ENCODE results near the gene TP53BP2.

TP53BP2 gene

DNA sequence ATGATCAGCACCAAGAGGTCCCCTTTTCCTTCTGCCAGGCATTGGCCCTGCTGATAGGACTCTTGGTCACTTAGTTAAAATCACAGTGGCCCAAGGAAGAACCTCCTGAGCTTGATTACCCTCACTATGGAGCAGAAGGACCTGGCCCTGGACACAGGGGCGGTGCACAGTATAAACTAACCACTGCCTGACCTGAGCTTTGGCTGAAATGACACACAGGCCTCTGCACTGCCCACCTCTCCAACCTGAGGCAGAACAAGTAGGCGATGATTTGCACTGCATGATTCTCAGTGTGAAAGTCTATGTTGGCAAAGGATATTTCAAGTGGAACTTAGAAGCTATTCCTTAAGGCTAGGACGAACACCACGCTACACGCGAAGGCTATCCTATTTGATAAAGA is 84.9 kb downstream of the TP53BP2 start:
- in situ Hi-C loops (cut with HindIII; ENCODE audit: low sequenced_read_pairs) = no loop called here
- DNase-seq (ENCODE audit: low read depth) = no peak
- TF ChIP-seq, protein P1, sequence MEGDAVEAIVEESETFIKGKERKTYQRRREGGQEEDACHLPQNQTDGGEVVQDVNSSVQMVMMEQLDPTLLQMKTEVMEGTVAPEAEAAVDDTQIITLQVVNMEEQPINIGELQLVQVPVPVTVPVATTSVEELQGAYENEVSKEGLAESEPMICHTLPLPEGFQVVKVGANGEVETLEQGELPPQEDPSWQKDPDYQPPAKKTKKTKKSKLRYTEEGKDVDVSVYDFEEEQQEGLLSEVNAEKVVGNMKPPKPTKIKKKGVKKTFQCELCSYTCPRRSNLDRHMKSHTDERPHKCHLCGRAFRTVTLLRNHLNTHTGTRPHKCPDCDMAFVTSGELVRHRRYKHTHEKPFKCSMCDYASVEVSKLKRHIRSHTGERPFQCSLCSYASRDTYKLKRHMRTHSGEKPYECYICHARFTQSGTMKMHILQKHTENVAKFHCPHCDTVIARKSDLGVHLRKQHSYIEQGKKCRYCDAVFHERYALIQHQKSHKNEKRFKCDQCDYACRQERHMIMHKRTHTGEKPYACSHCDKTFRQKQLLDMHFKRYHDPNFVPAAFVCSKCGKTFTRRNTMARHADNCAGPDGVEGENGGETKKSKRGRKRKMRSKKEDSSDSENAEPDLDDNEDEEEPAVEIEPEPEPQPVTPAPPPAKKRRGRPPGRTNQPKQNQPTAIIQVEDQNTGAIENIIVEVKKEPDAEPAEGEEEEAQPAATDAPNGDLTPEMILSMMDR (IDR thresholded peaks at IDR 0.05; ENCODE audit: low read depth, low read length, missing control alignments) = no peak
- no peak overlapping the region for H3K4me3 ChIP-seq (ENCODE audit: low read depth, low read length)

DNA sequence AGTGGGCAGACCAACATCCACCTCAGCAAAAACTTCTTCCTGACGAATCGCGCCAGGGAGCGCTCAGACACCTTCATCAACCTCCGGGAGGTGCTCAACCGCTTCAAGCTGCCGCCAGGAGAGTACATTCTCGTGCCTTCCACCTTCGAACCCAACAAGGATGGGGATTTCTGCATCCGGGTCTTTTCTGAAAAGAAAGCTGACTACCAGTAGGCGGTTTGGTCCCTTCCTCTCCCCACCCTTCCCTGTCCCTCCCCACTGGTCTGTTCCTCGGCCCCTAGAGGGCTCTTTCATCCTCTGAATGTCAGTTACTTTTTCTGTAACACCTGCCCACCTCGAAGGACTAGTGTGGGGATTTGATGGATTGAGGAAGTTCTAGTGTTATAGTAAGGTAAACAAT is 86.5 kb downstream of the TP53BP2 start:
- DNase-seq (ENCODE audit: low read depth) = no peak
- H3K4me3 ChIP-seq (ENCODE audit: low read depth, low read length) = no peak overlapping the region
- in situ Hi-C loops (cut with HindIII; ENCODE audit: low sequenced_read_pairs) = no loop called here
- TF ChIP-seq, protein P1 (IDR thresholded peaks at IDR 0.05; ENCODE audit: low read depth, low read length, missing control alignments) = no peak

DNA sequence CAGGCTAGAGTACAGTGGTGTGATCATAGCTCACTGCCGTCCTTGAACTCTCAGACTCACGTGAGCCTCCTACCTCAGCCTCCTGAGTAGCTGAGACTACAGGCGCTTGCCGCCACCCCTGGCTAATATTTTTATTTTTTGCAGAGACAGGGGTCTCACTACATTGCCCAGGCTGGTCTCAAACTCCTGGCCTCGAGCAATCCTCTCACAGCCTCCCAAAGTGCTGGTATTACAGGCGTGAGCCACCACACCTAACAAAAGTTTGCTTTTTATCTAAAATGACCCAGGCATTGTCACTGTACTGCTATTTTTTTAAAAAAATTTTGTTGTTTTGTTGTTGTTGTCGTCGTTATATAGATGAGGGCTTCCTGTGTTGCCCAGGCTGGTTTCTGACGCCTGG is 87.0 kb downstream of the TP53BP2 start:
- no peak for DNase-seq (ENCODE audit: low read depth)
- no peak overlapping the region for H3K4me3 ChIP-seq (ENCODE audit: low read depth, low read length)
- TF ChIP-seq, protein P1 (IDR thresholded peaks at IDR 0.05; ENCODE audit: low read depth, low read length, missing control alignments) = no peak
- in situ Hi-C loops (cut with HindIII; ENCODE audit: low sequenced_read_pairs) = no loop called here

DNA sequence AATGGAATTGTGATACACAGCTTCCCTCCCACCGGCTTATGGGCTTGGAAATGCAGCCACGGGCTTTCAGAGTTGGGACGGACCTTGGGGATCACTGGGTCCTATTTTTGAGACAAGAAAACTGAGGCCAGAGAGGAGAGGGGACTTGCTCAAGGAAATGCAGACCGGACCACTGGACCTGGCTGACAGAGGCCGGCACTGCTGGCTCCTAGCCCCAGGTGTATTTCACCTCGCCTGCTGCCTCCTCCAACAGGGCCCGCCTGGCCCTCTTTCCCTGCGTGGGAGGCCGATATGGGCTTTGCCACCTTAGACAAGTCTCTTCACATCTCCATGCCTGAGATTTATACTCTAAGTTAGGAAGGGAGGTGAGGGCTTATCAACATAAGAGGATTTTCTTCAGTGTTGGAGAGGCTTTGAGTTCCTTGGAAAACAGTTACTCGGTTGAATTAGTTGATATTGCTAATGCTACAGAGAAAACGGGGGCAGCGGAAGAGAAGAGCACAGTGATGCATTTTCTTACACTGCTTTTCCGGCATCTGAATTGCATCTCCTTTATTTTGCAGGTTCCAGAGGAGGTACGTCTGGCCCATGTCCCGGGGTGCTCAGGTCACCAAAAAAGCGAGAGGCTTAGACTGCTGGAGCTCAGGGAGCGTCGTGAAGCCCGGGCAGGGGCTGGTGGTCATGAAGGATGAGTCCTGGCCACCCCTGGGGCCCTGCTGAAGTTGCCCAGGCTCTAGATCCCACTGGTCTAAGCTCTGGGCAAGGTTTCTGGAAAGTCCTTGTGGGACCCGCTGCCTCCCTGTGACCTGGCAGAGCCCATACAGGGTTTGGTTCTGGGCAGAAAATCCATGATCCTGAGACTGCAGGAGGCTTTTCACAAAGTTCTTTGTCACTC is 88.7 kb downstream of the TP53BP2 start:
- TF ChIP-seq, protein P1 (IDR thresholded peaks at IDR 0.05; ENCODE audit: low read depth, low read length, missing control alignments) = no peak
- in situ Hi-C loops (cut with HindIII; ENCODE audit: low sequenced_read_pairs) = no loop called here
- H3K4me3 ChIP-seq (ENCODE audit: low read depth, low read length) = no peak overlapping the region
- DNase-seq (ENCODE audit: low read depth) = no peak

DNA sequence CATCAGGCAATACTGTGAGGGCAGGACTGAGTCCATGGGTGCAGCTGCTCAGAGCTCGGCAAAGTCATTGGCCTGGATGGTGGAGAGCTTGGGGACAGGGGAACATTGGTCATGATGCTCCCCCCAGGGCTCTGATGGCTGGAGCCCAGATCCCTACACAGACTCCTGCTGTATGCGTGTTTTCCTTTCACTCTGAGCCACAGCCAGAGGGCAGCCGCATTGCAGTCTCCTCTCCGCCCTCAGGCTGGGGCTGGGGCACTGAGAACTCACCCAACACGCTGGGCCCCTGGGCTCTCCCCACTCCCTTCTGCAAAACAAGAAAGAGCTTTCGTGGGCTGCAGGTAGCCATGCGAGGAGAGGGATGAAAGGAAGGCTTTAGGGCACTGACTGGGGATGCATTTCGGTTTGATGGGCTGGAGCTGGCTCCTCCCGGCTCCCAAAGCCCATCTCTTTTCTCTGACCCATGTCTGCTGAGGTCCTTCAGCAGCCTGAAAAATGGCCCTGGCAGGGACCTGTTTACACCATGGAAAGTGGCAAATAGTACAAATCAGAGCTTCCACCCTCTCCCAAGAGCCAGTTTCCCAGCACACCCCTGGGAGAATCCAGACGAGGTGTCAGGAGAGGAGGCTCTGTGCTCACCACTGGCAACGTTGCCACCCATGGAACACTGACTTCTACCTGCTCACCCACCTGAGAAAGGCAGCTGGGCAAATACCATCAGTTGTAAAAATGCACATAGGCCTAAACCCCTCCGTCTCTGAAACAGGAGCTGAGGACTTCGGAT is 89.6 kb downstream of the TP53BP2 start:
- H3K4me3 ChIP-seq (ENCODE audit: low read depth, low read length) = no peak overlapping the region
- TF ChIP-seq, protein P1 (IDR thresholded peaks at IDR 0.05; ENCODE audit: low read depth, low read length, missing control alignments) = no peak
- in situ Hi-C loops (cut with HindIII; ENCODE audit: low sequenced_read_pairs) = no loop called here
- no peak for DNase-seq (ENCODE audit: low read depth)

DNA sequence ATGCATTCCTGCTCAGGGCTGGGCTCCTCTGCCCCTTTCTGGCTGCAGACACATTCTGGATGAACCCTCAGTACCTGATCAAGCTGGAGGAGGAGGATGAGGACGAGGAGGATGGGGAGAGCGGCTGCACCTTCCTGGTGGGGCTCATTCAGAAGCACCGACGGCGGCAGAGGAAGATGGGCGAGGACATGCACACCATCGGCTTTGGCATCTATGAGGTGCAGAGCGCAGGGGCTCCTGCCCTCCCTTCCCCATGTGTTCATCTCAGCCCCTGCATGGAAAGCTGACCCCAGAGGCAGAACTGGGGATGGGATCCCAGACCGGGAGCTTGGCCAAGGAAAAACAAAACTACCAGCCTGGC is 90.3 kb downstream of the TP53BP2 start:
- in situ Hi-C loops (cut with HindIII; ENCODE audit: low sequenced_read_pairs) = no loop called here

More for the DNA sequence above, 90.3 kb downstream of the TP53BP2 start:
- TF ChIP-seq, protein P1 (IDR thresholded peaks at IDR 0.05; ENCODE audit: low read depth, low read length, missing control alignments) = no peak
- H3K4me3 ChIP-seq (ENCODE audit: low read depth, low read length) = no peak overlapping the region
- no peak for DNase-seq (ENCODE audit: low read depth)

Data from astrocyte of the cerebellum (primary cell).